ENCODE results near the gene HCRT. TPM values are rescaled to one million over a fixed set of nuclear protein-coding genes. Genes with fewer than 3 reads are reported as not detected.

Gene HCRT
- polyA plus RNA-seq, 2 of the 4 experiments (the other 2 are of a cell fraction) = 0.18 TPM; not detected in 1

GRCh38 chr17:42155614-42156045, 29.6 kb downstream of the HCRT start:
- H3K9me3 ChIP-seq = no peaks in the 10 kb centered on the region
- H3K27ac ChIP-seq = peak overlapping the region; percentile 77 to 84
- 77% methylated on average over 17 of the region's 17 CpGs for WGBS (ENCODE audit: missing lambda C conversion rate)
- ChIA-PET POLR2A (no interaction called here), CTCF (interaction anchor here (0.7 to 1.6 kb wide), 4 partner anchors 26 to 192 kb away, joined by 3 to 6 read pairs (median 3); no protein-coding TSS in a partner anchor)
- no peak for DNase-seq (ENCODE audit: low read depth in 1 of 2, low spot score in 1 of 2)
- H3K4me1 ChIP-seq = peaks cover 13% of the 10 kb centered on the region; the same call in 1 of the 3 replicates
- H3K4me2 ChIP-seq = peak overlapping the region; percentile 74
- peak overlapping the region; percentile 86 for H3K4me3 ChIP-seq
- FAIRE-seq = no peak
- ATAC-seq = no peak
- TF ChIP-seq RCOR1 (IDR thresholded peaks at IDR 0.05; ENCODE audit: low read depth, low read length) (no peak), MAX (IDR thresholded peaks at IDR 0.05) (no peak), SMC3 (IDR thresholded peaks at IDR 0.05) (no peak), CHD4 (IDR thresholded peaks at IDR 0.05; ENCODE audit: borderline replicate concordance) (peak; percentile 90; the same call in 1 of the 2 replicates), CEBPB (IDR thresholded peaks at IDR 0.05) (no peak)
- TF ChIP-seq, protein P1, sequence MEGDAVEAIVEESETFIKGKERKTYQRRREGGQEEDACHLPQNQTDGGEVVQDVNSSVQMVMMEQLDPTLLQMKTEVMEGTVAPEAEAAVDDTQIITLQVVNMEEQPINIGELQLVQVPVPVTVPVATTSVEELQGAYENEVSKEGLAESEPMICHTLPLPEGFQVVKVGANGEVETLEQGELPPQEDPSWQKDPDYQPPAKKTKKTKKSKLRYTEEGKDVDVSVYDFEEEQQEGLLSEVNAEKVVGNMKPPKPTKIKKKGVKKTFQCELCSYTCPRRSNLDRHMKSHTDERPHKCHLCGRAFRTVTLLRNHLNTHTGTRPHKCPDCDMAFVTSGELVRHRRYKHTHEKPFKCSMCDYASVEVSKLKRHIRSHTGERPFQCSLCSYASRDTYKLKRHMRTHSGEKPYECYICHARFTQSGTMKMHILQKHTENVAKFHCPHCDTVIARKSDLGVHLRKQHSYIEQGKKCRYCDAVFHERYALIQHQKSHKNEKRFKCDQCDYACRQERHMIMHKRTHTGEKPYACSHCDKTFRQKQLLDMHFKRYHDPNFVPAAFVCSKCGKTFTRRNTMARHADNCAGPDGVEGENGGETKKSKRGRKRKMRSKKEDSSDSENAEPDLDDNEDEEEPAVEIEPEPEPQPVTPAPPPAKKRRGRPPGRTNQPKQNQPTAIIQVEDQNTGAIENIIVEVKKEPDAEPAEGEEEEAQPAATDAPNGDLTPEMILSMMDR (IDR thresholded peaks at IDR 0.05) = no peak

- peak overlapping the region; percentile 71 for H3K4me2 ChIP-seq
- peak overlapping the region; percentile 86 for H3K4me3 ChIP-seq
- H3K9me3 ChIP-seq = no peaks in the 10 kb centered on the region
- FAIRE-seq (peak; percentile 13), ATAC-seq (no peak; a peak in 1 of 6 replicates), DNase-seq (ENCODE audit: low read depth in 1 of 2, low spot score in 1 of 2) (no peak)
- ChIA-PET POLR2A (interaction anchor here (0.8 kb wide), 1 partner anchor 25 kb away, joined by 3 read pairs; no protein-coding TSS in a partner anchor), CTCF (interaction anchor here (0.6 to 2.5 kb wide), 11 partner anchors 9 to 252 kb away, joined by 3 to 7 read pairs (median 3); no protein-coding TSS in a partner anchor)
- WGBS (ENCODE audit: missing lambda C conversion rate) = 9% methylated on average over 15 of the region's 15 CpGs
- H3K27ac ChIP-seq = peak overlapping the region; percentile 88 to 93
- TF ChIP-seq MAX (IDR thresholded peaks at IDR 0.05) (no peak), NFE2L2 (conservative IDR thresholded peaks at IDR 0.05; ENCODE audit: low read length) (no peak), ZSCAN20 (CRISPR knock-in tag; IDR thresholded peaks at IDR 0.05) (no peak), CHD2 (IDR thresholded peaks at IDR 0.05; ENCODE audit: low read length, partially characterized antibody) (no peak), ZFP36 (IDR thresholded peaks at IDR 0.05; ENCODE audit: borderline replicate concordance, partially characterized antibody) (no peak), KDM5A (IDR thresholded peaks at IDR 0.05) (peak; percentile 53; the same call in 1 of the 2 replicates), MAZ (IDR thresholded peaks at IDR 0.05; ENCODE audit: borderline replicate concordance, low read depth, low read length) (no peak), MAFK (IDR thresholded peaks at IDR 0.05; ENCODE audit: partially characterized antibody) (peak; percentile 22)
- TF ChIP-seq, protein P2, sequence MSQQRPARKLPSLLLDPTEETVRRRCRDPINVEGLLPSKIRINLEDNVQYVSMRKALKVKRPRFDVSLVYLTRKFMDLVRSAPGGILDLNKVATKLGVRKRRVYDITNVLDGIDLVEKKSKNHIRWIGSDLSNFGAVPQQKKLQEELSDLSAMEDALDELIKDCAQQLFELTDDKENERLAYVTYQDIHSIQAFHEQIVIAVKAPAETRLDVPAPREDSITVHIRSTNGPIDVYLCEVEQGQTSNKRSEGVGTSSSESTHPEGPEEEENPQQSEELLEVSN (IDR thresholded peaks at IDR 0.05; ENCODE audit: borderline replicate concordance, low read depth) = no peak
- peaks cover 13% of the 10 kb centered on the region; the same call in 1 of the 3 replicates for H3K4me1 ChIP-seq
Observed at GRCh38 chr17:42153919-42154742, 31.1 kb downstream of the HCRT start.

GRCh38 chr17:42146911-42147607, 38.2 kb downstream of the HCRT start:
- H3K4me3 ChIP-seq = no peak overlapping the region
- POLR2A ChIA-PET = no interaction called here
- H3K27ac ChIP-seq = no peak overlapping the region
- H3K9me3 ChIP-seq = no peaks in the 10 kb centered on the region
- H3K4me2 ChIP-seq = no peak overlapping the region
- ATAC-seq (peak; percentile 28; a peak in 4 of 6 replicates), FAIRE-seq (no peak), DNase-seq (ENCODE audit: low read depth in 1 of 2, low spot score in 1 of 2) (no peak)
- H3K4me1 ChIP-seq = peaks cover 13% of the 10 kb centered on the region; the same call in 2 of the 3 replicates
- 86% methylated on average over 13 of the region's 13 CpGs for WGBS (ENCODE audit: missing lambda C conversion rate)
- CTCF ChIA-PET = interaction anchor here (0.6 to 2.1 kb wide), 3 partner anchors 24 to 962 kb away, joined by 3 to 5 read pairs (median 5); partner anchors contain the start of genes HSPB9 and KCNH4
- TF ChIP-seq CEBPB (IDR thresholded peaks at IDR 0.05) (no peak), EHMT2 (IDR thresholded peaks at IDR 0.05; ENCODE audit: low read depth) (no peak), SMC3 (IDR thresholded peaks at IDR 0.05) (no peak), HDAC2 (IDR thresholded peaks at IDR 0.05) (no peak), RAD21 (conservative IDR thresholded peaks at IDR 0.05 in 1 of 2, IDR thresholded peaks at IDR 0.05 in 1 of 2) (no peak), POLR2AphosphoS2 (conservative IDR thresholded peaks at IDR 0.05; ENCODE audit: low read length) (no peak), ZSCAN20 (CRISPR knock-in tag; IDR thresholded peaks at IDR 0.05) (no peak), ELK1 (IDR thresholded peaks at IDR 0.05; ENCODE audit: low read depth, low read length) (no peak), RNF2 (IDR thresholded peaks at IDR 0.05; ENCODE audit: borderline replicate concordance, low read depth) (no peak), FOSB (CRISPR knock-in tag; IDR thresholded peaks at IDR 0.05) (no peak), ESRRA (IDR thresholded peaks at IDR 0.05; ENCODE audit: borderline replicate concordance, low read length) (no peak)
- TF ChIP-seq, protein P2 (IDR thresholded peaks at IDR 0.05; ENCODE audit: borderline replicate concordance, low read depth) = no peak
- TF ChIP-seq, protein P3, sequence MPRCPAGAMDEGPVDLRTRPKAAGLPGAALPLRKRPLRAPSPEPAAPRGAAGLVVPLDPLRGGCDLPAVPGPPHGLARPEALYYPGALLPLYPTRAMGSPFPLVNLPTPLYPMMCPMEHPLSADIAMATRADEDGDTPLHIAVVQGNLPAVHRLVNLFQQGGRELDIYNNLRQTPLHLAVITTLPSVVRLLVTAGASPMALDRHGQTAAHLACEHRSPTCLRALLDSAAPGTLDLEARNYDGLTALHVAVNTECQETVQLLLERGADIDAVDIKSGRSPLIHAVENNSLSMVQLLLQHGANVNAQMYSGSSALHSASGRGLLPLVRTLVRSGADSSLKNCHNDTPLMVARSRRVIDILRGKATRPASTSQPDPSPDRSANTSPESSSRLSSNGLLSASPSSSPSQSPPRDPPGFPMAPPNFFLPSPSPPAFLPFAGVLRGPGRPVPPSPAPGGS (IDR thresholded peaks at IDR 0.05) = no peak

Measured in A549 (cell line).